ENCODE measurements around the gene C1QTNF3. TPM values are rescaled to one million over a fixed set of nuclear protein-coding genes. Genes with fewer than 3 reads are reported as not detected.

The C1QTNF3 gene
- total RNA-seq, 1 experiment from 2014 or later, result 1.6 TPM

- ChIA-PET POLR2A (ENCODE audit: low non-redundant PET) (no interaction called here), CTCF (no interaction called here)
- Histone ChIP-seq H3K9me3 (ENCODE audit: low read depth, low read length, poor library complexity, severe bottlenecking) (no peaks in the 10 kb centered on the region), H3K4me3 (ENCODE audit: low read depth, low read length, poor library complexity, severe bottlenecking) (no peak overlapping the region), H3K36me3 (ENCODE audit: insufficient read depth, low read length, poor library complexity, severe bottlenecking) (no peaks in the 10 kb centered on the region), H3K4me1 (ENCODE audit: insufficient read depth, low read length, poor library complexity, severe bottlenecking) (peaks cover 13% of the 10 kb centered on the region), H3K27ac (ENCODE audit: low read depth, low read length, poor library complexity, severe bottlenecking) (no peak overlapping the region), H3K27me3 (replicated peaks; ENCODE audit: insufficient read depth, low read depth, low read length, poor library complexity) (no peaks in the 10 kb centered on the region)
- no TSS peak for BruUV-seq (replicated peaks)
- DNase-seq (ENCODE audit: low spot score), result no peak
- intact Hi-C loops (cut with micrococcal nuclease; ENCODE audit: unreplicated experiment), result no loop called here
- TF ChIP-seq EZH2 (IDR thresholded peaks at IDR 0.05; ENCODE audit: borderline replicate concordance, low read depth, low read length, poor library complexity, severe bottlenecking) (no peak), CTCF (conservative IDR thresholded peaks at IDR 0.05; ENCODE audit: low read depth, low read length) (no peak)
Observed at GRCh38 chr5:34003941-34004340, 39.1 kb downstream of the C1QTNF3 start.

- intact Hi-C loops (cut with micrococcal nuclease; ENCODE audit: unreplicated experiment), result no loop called here
- POLR2A ChIA-PET (ENCODE audit: low non-redundant PET), result no interaction called here
- Histone ChIP-seq H3K36me3 (ENCODE audit: insufficient read depth, low read length, poor library complexity, severe bottlenecking) (no peaks in the 10 kb centered on the region), H3K9me3 (ENCODE audit: low read depth, low read length, poor library complexity, severe bottlenecking) (no peaks in the 10 kb centered on the region), H3K27me3 (replicated peaks; ENCODE audit: insufficient read depth, low read depth, low read length, poor library complexity) (no peaks in the 10 kb centered on the region), H3K27ac (ENCODE audit: low read depth, low read length, poor library complexity, severe bottlenecking) (no peak overlapping the region), H3K4me1 (ENCODE audit: insufficient read depth, low read length, poor library complexity, severe bottlenecking) (peaks cover 8% of the 10 kb centered on the region), H3K4me3 (ENCODE audit: low read depth, low read length, poor library complexity, severe bottlenecking) (no peak overlapping the region)
- CTCF ChIA-PET, result no interaction called here
- DNase-seq (ENCODE audit: low spot score), result no peak
- TF ChIP-seq EZH2 (IDR thresholded peaks at IDR 0.05; ENCODE audit: borderline replicate concordance, low read depth, low read length, poor library complexity, severe bottlenecking), result no peak
- TF ChIP-seq CTCF (conservative IDR thresholded peaks at IDR 0.05; ENCODE audit: low read depth, low read length), result no peak
- no TSS peak for BruUV-seq (replicated peaks)
Observed at GRCh38 chr5:34002629-34003328, 40.2 kb downstream of the C1QTNF3 start.

- no peak overlapping the region for H3K27ac ChIP-seq (ENCODE audit: low read depth, low read length, poor library complexity, severe bottlenecking)
- no peaks in the 10 kb centered on the region for H3K36me3 ChIP-seq (ENCODE audit: insufficient read depth, low read length, poor library complexity, severe bottlenecking)
- H3K4me3 ChIP-seq (ENCODE audit: low read depth, low read length, poor library complexity, severe bottlenecking), result no peak overlapping the region
- no TSS peak for BruUV-seq (replicated peaks)
- H3K9me3 ChIP-seq (ENCODE audit: low read depth, low read length, poor library complexity, severe bottlenecking), result no peaks in the 10 kb centered on the region
- H3K4me1 ChIP-seq (ENCODE audit: insufficient read depth, low read length, poor library complexity, severe bottlenecking), result no peaks in the 10 kb centered on the region
- no peak for DNase-seq (ENCODE audit: low spot score)
- CTCF ChIA-PET, result no interaction called here
- no peak for TF ChIP-seq EZH2 (IDR thresholded peaks at IDR 0.05; ENCODE audit: borderline replicate concordance, low read depth, low read length, poor library complexity, severe bottlenecking)
- no peak for TF ChIP-seq CTCF (conservative IDR thresholded peaks at IDR 0.05; ENCODE audit: low read depth, low read length)
- intact Hi-C loops (cut with micrococcal nuclease; ENCODE audit: unreplicated experiment), result no loop called here
- POLR2A ChIA-PET (ENCODE audit: low non-redundant PET), result no interaction called here
- H3K27me3 ChIP-seq (replicated peaks; ENCODE audit: insufficient read depth, low read depth, low read length, poor library complexity), result no peaks in the 10 kb centered on the region
Observed at GRCh38 chr5:34001241-34001841, 41.7 kb downstream of the C1QTNF3 start.

Data from A673 (cell line).